GM12872 (cell line): ENCODE results near the gene HIPK2.

ENCODE experiments used
- CTCF ChIP-seq: IDR thresholded peaks from 3 replicates; pipeline ENCODE4 v1.5.1; 2011; ENCODE audit warnings: low read depth, mild to moderate bottlenecking, low read length, moderate library complexity; ENCODE audit not compliant: insufficient read depth

Gene HIPK2

GRCh38 chr7:139586286-139586685, 191.5 kb downstream of the HIPK2 start:
- no peak for TF ChIP-seq CTCF

GRCh38 chr7:139585042-139585441, 192.8 kb downstream of the HIPK2 start:
- no peak for TF ChIP-seq CTCF

- no peak for TF ChIP-seq CTCF
Measured at GRCh38 chr7:139583826-139584553, 193.8 kb downstream of the HIPK2 start.

- no peak for TF ChIP-seq CTCF
Measured at GRCh38 chr7:139582671-139583155, 195.1 kb downstream of the HIPK2 start.

- no peak for TF ChIP-seq CTCF
Measured at GRCh38 chr7:139582130-139582650, 195.6 kb downstream of the HIPK2 start.

GRCh38 chr7:139580435-139580834, 197.4 kb downstream of the HIPK2 start:
- TF ChIP-seq CTCF: no peak

- TF ChIP-seq CTCF: no peak
Measured at GRCh38 chr7:139576179-139576973, 201.4 kb downstream of the HIPK2 start.
